ENCODE data around the gene ABTB2. TPM values are rescaled to one million over a fixed set of nuclear protein-coding genes. Genes with fewer than 3 reads are reported as not detected.

Gene ABTB2
- total RNA-seq, 1 experiment from 2014 or later: 3.1 TPM

- Mint-ChIP-seq H3K27me3 (ENCODE audit: insufficient read depth, unreplicated experiment) (no peaks in the 10 kb centered on the region), H3K4me3 (ENCODE audit: unreplicated experiment) (no peak overlapping the region), H3K27ac (ENCODE audit: low read depth, unreplicated experiment) (no peak overlapping the region), H3K9me3 (ENCODE audit: unreplicated experiment) (no peaks in the 10 kb centered on the region), H3K36me3 (ENCODE audit: insufficient read depth, unreplicated experiment) (peaks cover 70% of the 10 kb centered on the region), H3K4me1 (ENCODE audit: insufficient read depth, unreplicated experiment) (no peaks in the 10 kb centered on the region)
- CTCF ChIA-PET: no interaction called here
- BruUV-seq (replicated peaks): no TSS peak
- no peak for DNase-seq (ENCODE audit: unreplicated experiment)
- intact Hi-C loops (cut with micrococcal nuclease): no loop called here
- POLR2A ChIA-PET: no interaction called here
- TF ChIP-seq CTCF (IDR thresholded peaks at IDR 0.05; ENCODE audit: unreplicated experiment): no peak
Observed at GRCh38 chr11:34145847-34146381, 211.9 kb downstream of the ABTB2 start.

GRCh38 chr11:34145073-34145472, 212.7 kb downstream of the ABTB2 start:
- CTCF ChIA-PET: interaction anchor here (1.1 kb wide), 1 partner anchor 149 kb away, joined by 3 read pairs; no protein-coding TSS in a partner anchor
- intact Hi-C loops (cut with micrococcal nuclease): no loop called here
- no peak overlapping the region for H3K27ac Mint-ChIP-seq (ENCODE audit: low read depth, unreplicated experiment)
- no peak for DNase-seq (ENCODE audit: unreplicated experiment)
- no peaks in the 10 kb centered on the region for H3K9me3 Mint-ChIP-seq (ENCODE audit: unreplicated experiment)
- BruUV-seq (replicated peaks): no TSS peak
- no peaks in the 10 kb centered on the region for H3K4me1 Mint-ChIP-seq (ENCODE audit: insufficient read depth, unreplicated experiment)
- TF ChIP-seq CTCF (IDR thresholded peaks at IDR 0.05; ENCODE audit: unreplicated experiment): no peak
- no peaks in the 10 kb centered on the region for H3K27me3 Mint-ChIP-seq (ENCODE audit: insufficient read depth, unreplicated experiment)
- peaks cover 76% of the 10 kb centered on the region for H3K36me3 Mint-ChIP-seq (ENCODE audit: insufficient read depth, unreplicated experiment)
- POLR2A ChIA-PET: interaction anchor here (0.7 kb wide), 1 partner anchor 11 kb away, joined by 3 read pairs; no protein-coding TSS in a partner anchor
- H3K4me3 Mint-ChIP-seq (ENCODE audit: unreplicated experiment): no peak overlapping the region

- POLR2A ChIA-PET: interaction anchor here (1.0 to 1.2 kb wide), 2 partner anchors 12 to 41 kb away, joined by 4 read pairs; no protein-coding TSS in a partner anchor
- no peak overlapping the region for H3K27ac Mint-ChIP-seq (ENCODE audit: low read depth, unreplicated experiment)
Observed at GRCh38 chr11:34143048-34143447, 214.8 kb downstream of the ABTB2 start.

GRCh38 chr11:34140149-34140548, 217.7 kb downstream of the ABTB2 start:
- CTCF ChIA-PET: no interaction called here
- Mint-ChIP-seq H3K4me3 (ENCODE audit: unreplicated experiment) (no peak overlapping the region), H3K4me1 (ENCODE audit: insufficient read depth, unreplicated experiment) (no peaks in the 10 kb centered on the region), H3K9me3 (ENCODE audit: unreplicated experiment) (no peaks in the 10 kb centered on the region), H3K27ac (ENCODE audit: low read depth, unreplicated experiment) (no peak overlapping the region), H3K36me3 (ENCODE audit: insufficient read depth, unreplicated experiment) (peaks cover 79% of the 10 kb centered on the region), H3K27me3 (ENCODE audit: insufficient read depth, unreplicated experiment) (no peaks in the 10 kb centered on the region)
- POLR2A ChIA-PET: interaction anchor here (1.1 to 1.3 kb wide), 2 partner anchors 10 to 34 kb away, joined by 3 to 4 read pairs; no protein-coding TSS in a partner anchor
- no TSS peak for BruUV-seq (replicated peaks)
- no peak for TF ChIP-seq CTCF (IDR thresholded peaks at IDR 0.05; ENCODE audit: unreplicated experiment)
- no peak for DNase-seq (ENCODE audit: unreplicated experiment)
- intact Hi-C loops (cut with micrococcal nuclease): no loop called here

More at GRCh38 chr11:34143048-34143447, 214.8 kb downstream of the ABTB2 start:
- Mint-ChIP-seq H3K4me1 (ENCODE audit: insufficient read depth, unreplicated experiment) (no peaks in the 10 kb centered on the region), H3K4me3 (ENCODE audit: unreplicated experiment) (no peak overlapping the region), H3K36me3 (ENCODE audit: insufficient read depth, unreplicated experiment) (peaks cover 79% of the 10 kb centered on the region), H3K27me3 (ENCODE audit: insufficient read depth, unreplicated experiment) (no peaks in the 10 kb centered on the region), H3K9me3 (ENCODE audit: unreplicated experiment) (no peaks in the 10 kb centered on the region)
- CTCF ChIA-PET: no interaction called here
- no peak for DNase-seq (ENCODE audit: unreplicated experiment)
- TF ChIP-seq CTCF (IDR thresholded peaks at IDR 0.05; ENCODE audit: unreplicated experiment): no peak
- BruUV-seq (replicated peaks): no TSS peak
- intact Hi-C loops (cut with micrococcal nuclease): no loop called here

All from MCF 10A (cell line).